ENCODE measurements around the gene CCDC93. TPM values are rescaled to one million over a fixed set of nuclear protein-coding genes. Genes with fewer than 3 reads are reported as not detected.

Gene CCDC93
- total RNA-seq, 4 donors from 2014 or later = 25.6 to 52.4 (median 33.1) TPM

DNA sequence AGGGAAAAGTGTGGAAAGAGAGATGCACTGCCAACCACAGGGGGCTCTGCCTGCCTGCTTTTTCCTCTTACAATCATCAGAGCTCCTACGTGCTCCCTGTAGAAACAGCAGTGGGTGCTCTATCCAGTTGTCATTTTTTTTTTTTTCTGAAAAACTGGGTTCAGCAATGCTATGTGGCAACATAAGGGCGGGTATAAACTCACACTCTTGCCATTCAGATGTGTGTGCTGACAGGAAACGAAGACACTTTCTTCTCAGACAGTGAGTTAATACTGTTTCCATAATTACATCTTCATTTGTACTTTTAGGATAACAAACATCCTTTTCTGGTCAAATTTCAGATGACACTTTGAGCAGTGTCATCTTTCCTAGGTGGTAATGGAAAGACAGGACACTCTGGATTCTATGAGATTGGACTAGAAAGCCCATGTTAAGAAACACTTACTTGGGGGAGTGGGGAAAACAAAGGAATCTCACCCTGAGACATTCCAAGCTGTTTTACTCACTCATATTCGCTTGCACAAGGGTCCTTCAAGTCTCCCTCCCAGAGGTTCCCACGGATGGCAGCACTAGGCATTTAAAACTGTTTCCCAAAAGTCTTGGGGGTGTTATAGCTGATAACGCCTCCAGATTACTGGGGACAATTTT lies 41.3 kb downstream of the CCDC93 start:
- Histone ChIP-seq H3K36me3 (peaks cover 17 to 21% of the 10 kb centered on the region in 2 donors), H3K4me1 (peaks cover 0 to 6% of the 10 kb centered on the region in 2 donors), H3K9me3 (no peaks in the 10 kb centered on the region), H3K27ac (no peak overlapping the region), H3K27me3 (no peaks in the 10 kb centered on the region), H3K4me3 (replicated peaks in 1 of 3) (no peak overlapping the region)
- no peak for DNase-seq
- 62 to 69% methylated on average over 6 of the region's 6 CpGs for WGBS, 2 donors
- intact Hi-C loops (cut with DNase I) = no loop called here
- TF ChIP-seq, protein P1, sequence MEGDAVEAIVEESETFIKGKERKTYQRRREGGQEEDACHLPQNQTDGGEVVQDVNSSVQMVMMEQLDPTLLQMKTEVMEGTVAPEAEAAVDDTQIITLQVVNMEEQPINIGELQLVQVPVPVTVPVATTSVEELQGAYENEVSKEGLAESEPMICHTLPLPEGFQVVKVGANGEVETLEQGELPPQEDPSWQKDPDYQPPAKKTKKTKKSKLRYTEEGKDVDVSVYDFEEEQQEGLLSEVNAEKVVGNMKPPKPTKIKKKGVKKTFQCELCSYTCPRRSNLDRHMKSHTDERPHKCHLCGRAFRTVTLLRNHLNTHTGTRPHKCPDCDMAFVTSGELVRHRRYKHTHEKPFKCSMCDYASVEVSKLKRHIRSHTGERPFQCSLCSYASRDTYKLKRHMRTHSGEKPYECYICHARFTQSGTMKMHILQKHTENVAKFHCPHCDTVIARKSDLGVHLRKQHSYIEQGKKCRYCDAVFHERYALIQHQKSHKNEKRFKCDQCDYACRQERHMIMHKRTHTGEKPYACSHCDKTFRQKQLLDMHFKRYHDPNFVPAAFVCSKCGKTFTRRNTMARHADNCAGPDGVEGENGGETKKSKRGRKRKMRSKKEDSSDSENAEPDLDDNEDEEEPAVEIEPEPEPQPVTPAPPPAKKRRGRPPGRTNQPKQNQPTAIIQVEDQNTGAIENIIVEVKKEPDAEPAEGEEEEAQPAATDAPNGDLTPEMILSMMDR (IDR thresholded peaks at IDR 0.05) = no peak
- TF ChIP-seq POLR2A (IDR thresholded peaks at IDR 0.05) = no peak

DNA sequence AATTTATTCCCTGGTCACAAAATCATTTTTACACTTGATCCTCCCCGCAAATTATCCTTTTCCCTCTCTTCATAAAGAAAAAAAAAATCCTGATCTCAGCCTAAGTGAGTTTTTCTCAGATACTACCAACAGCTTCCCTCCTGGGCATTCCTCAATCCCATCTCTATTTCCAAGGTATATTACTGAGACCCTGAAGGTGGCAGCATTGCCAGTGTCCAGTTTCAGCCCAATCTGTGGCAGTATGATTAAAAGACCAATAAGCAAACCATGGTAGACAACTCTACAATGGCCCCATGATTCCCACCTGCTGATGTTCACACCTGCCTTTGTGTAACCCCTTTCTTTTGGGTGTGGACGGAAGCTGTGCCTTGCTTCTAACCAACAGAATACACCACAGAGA lies 45.1 kb downstream of the CCDC93 start:
- TF ChIP-seq, protein P1 (IDR thresholded peaks at IDR 0.05) = peak in 1 of 6 experiments; percentile 6
- no peak for TF ChIP-seq POLR2A (IDR thresholded peaks at IDR 0.05)
- no peaks in the 10 kb centered on the region for H3K9me3 ChIP-seq
- no peak overlapping the region for H3K27ac ChIP-seq
- peaks cover 8 to 9% of the 10 kb centered on the region in 2 donors for H3K36me3 ChIP-seq
- no peak for DNase-seq
- H3K4me3 ChIP-seq (replicated peaks in 1 of 3) = no peak overlapping the region
- H3K4me1 ChIP-seq = peaks cover 0 to 6% of the 10 kb centered on the region in 2 donors
- intact Hi-C loops (cut with DNase I) = no loop called here
- no peaks in the 10 kb centered on the region for H3K27me3 ChIP-seq
- WGBS, 2 donors = 98 to 99% methylated on average over 2 of the region's 2 CpGs

DNA sequence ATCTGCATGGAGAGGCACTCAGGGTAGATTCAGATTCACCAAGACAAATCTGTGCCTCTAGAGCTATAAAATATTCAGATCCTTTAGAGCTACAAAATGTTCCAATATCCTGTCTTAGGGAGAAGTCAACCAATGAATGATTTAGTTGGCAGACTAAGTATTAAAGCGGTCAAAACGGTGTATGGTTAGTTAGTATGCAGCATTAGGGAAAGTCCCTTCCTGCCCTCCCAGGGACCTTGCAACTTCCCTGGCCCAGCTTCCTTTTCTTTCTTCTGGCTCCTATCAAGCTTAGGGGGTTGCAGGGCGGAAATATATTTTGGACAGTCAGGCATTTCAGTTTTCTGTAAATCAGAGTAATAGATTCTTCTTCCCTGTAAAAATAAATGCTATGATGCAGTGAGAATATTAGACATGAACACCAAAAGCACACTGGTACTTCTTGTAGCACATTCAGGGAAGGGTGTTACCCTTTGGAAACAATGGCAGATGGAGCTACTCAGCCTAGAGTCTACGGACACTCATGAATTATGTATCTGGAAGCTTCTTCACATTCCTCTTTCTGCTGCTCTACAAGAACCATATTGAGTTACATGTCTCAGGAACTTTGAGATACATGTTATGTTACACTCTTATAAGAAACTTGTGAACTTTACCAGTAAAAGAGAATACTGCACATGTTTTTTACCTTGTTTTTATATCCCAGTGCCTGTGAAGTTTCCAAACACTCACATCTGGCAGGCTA lies 45.7 kb downstream of the CCDC93 start:
- WGBS, 2 donors = 84 to 89% methylated on average over 4 of the region's 4 CpGs
- Histone ChIP-seq H3K4me3 (replicated peaks in 1 of 3) (no peak overlapping the region), H3K4me1 (peaks cover 0 to 6% of the 10 kb centered on the region in 2 donors), H3K27ac (no peak overlapping the region), H3K9me3 (no peaks in the 10 kb centered on the region), H3K36me3 (peaks cover 3 to 4% of the 10 kb centered on the region in 2 donors), H3K27me3 (no peaks in the 10 kb centered on the region)
- intact Hi-C loops (cut with DNase I) = no loop called here
- TF ChIP-seq, protein P1 (IDR thresholded peaks at IDR 0.05) = no peak
- no peak for TF ChIP-seq POLR2A (IDR thresholded peaks at IDR 0.05)
- DNase-seq = no peak

DNA sequence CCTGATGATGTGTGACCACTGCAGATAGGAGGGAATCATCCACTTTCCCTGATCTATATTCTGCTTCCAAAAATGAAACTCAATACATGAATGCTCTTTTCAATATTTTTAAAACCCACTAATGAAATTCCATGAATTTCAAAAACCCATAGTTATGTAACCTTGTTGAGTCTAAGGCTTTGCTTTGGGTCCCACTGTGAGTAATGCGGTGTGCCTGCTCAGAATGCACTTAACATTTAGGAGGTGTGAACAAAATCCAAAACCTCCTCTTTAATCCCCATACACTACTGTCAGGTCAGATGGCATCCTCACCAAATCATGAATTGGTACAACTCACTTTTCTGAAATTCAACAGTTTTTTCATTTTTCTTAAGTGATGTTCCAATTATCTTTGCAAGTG lies 50.4 kb downstream of the CCDC93 start:
- H3K27ac ChIP-seq = no peak overlapping the region
- H3K4me3 ChIP-seq (replicated peaks in 1 of 3) = no peak overlapping the region
- H3K36me3 ChIP-seq = no peaks in the 10 kb centered on the region
- peaks cover 5 to 14% of the 10 kb centered on the region in 2 donors for H3K4me1 ChIP-seq
- 88 to 95% methylated on average over 1 of the region's 1 CpG for WGBS, 2 donors
- H3K27me3 ChIP-seq = no peaks in the 10 kb centered on the region
- DNase-seq = no peak
- intact Hi-C loops (cut with DNase I) = no loop called here
- TF ChIP-seq, protein P1 (IDR thresholded peaks at IDR 0.05) = no peak
- no peak for TF ChIP-seq POLR2A (IDR thresholded peaks at IDR 0.05)
- no peaks in the 10 kb centered on the region for H3K9me3 ChIP-seq

DNA sequence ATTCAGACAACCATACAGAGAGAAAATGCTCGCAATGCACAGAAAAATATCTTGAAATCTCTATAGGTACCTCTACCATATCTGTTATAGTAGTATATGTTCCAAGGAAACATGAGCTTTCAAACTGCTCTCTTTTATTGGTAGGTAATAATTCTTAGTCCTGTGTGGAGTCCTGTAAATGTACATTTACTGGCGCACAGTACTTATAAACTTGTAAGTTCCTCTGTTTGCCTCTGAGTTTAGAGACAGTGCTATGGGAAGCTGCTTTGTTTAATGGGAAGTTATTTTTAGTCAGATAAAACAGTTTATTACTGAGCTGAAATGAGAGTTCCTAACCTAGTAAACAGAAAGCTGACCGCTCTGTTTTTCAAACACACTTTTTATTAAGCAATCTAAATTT lies 52.7 kb downstream of the CCDC93 start:
- intact Hi-C loops (cut with DNase I) = no loop called here
- TF ChIP-seq, protein P1 (IDR thresholded peaks at IDR 0.05) = no peak
- no peak for TF ChIP-seq POLR2A (IDR thresholded peaks at IDR 0.05)
- no peaks in the 10 kb centered on the region for H3K9me3 ChIP-seq
- no peaks in the 10 kb centered on the region for H3K36me3 ChIP-seq
- no peak overlapping the region for H3K27ac ChIP-seq
- H3K4me1 ChIP-seq = peaks cover 17 to 32% of the 10 kb centered on the region in 2 donors
- no peak overlapping the region for H3K4me3 ChIP-seq (replicated peaks in 1 of 3)
- 93 to 100% methylated on average over 3 of the region's 3 CpGs for WGBS, 2 donors
- H3K27me3 ChIP-seq = no peaks in the 10 kb centered on the region
- DNase-seq = no peak
